Liver (tissue), 3 donors: ENCODE data around the gene FCGR1A.
"Not testable (repeated sequence)": the region's sequence is repeated elsewhere in the genome, so short reads cannot be mapped to it uniquely, and the experiment has no call there.

ENCODE experiments used
- ATF3 ChIP-seq: IDR thresholded peaks from 2 replicates; pipeline ENCODE4 v1.6.1; 2016; ENCODE audit warnings: antibody characterized with exemption
- EGR1 ChIP-seq, 2 donors: IDR thresholded peaks; 2 replicates each; pipeline ENCODE4 v1.6.1; 2016 to 2018; ENCODE audit warnings: antibody characterized with exemption in 2 of 2, low read depth in 2 of 2
- FOXA1 ChIP-seq: IDR thresholded peaks from 2 replicates; pipeline ENCODE4 v1.6.1; 2016; ENCODE audit warnings: antibody characterized with exemption
- GABPA ChIP-seq, 2 donors: IDR thresholded peaks in 1 of 2; conservative IDR thresholded peaks in 1 of 2; 2 replicates each; pipeline ENCODE4 v1.6.1; 2016; ENCODE audit warnings: antibody characterized with exemption in 2 of 2, mild to moderate bottlenecking in 1 of 2, moderate library complexity in 1 of 2
- MAX ChIP-seq: IDR thresholded peaks from 2 replicates; pipeline ENCODE4 v1.6.1; 2016; ENCODE audit warnings: antibody characterized with exemption
- RAD21 ChIP-seq, 2 donors: IDR thresholded peaks; 2 replicates each; pipeline ENCODE4 v1.6.1; 2016; ENCODE audit warnings: antibody characterized with exemption in 2 of 2, mild to moderate bottlenecking in 2 of 2
- SP1 ChIP-seq: IDR thresholded peaks from 2 replicates; pipeline ENCODE4 v1.6.1; 2018; ENCODE audit warnings: antibody characterized with exemption, mild to moderate bottlenecking
- TAF1 ChIP-seq: conservative IDR thresholded peaks from 2 replicates; pipeline ENCODE4 v1.6.1; 2016; ENCODE audit warnings: antibody characterized with exemption, mild to moderate bottlenecking
- YY1 ChIP-seq: IDR thresholded peaks from 2 replicates; pipeline ENCODE4 v1.6.1; 2016; ENCODE audit warnings: antibody characterized with exemption, mild to moderate bottlenecking
- ZBTB33 ChIP-seq: IDR thresholded peaks from 2 replicates; pipeline ENCODE4 v1.6.1; 2016; ENCODE audit warnings: antibody characterized with exemption
- TF ChIP-seq, protein P1 (sequence below): fragments of 150-350 bp; IDR thresholded peaks from 2 replicates; pipeline ENCODE4 v1.5.1; 2017; ENCODE audit warnings: improper control_type of control experiment, low read depth, low read length; ENCODE audit not compliant: missing input control
- TF ChIP-seq, protein P2 (sequence below): IDR thresholded peaks from 2 replicates; pipeline ENCODE4 v1.6.1; 2016; ENCODE audit warnings: antibody characterized with exemption, mild to moderate bottlenecking
- donor health status: healthy.
- donor health status: healthy.

- TF ChIP-seq, protein P1, sequence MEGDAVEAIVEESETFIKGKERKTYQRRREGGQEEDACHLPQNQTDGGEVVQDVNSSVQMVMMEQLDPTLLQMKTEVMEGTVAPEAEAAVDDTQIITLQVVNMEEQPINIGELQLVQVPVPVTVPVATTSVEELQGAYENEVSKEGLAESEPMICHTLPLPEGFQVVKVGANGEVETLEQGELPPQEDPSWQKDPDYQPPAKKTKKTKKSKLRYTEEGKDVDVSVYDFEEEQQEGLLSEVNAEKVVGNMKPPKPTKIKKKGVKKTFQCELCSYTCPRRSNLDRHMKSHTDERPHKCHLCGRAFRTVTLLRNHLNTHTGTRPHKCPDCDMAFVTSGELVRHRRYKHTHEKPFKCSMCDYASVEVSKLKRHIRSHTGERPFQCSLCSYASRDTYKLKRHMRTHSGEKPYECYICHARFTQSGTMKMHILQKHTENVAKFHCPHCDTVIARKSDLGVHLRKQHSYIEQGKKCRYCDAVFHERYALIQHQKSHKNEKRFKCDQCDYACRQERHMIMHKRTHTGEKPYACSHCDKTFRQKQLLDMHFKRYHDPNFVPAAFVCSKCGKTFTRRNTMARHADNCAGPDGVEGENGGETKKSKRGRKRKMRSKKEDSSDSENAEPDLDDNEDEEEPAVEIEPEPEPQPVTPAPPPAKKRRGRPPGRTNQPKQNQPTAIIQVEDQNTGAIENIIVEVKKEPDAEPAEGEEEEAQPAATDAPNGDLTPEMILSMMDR = not testable (repeated sequence)
- TF ChIP-seq ATF3; MAX; RAD21 (IDR thresholded peaks at IDR 0.05); YY1; ZBTB33; GABPA (IDR thresholded peaks at IDR 0.05 in 1 of 2, conservative IDR thresholded peaks at IDR 0.05 in 1 of 2); TAF1; FOXA1; EGR1 (IDR thresholded peaks at IDR 0.05; ENCODE audit: low read depth in 2 of 2); SP1: not testable (repeated sequence)
- TF ChIP-seq, protein P2, sequence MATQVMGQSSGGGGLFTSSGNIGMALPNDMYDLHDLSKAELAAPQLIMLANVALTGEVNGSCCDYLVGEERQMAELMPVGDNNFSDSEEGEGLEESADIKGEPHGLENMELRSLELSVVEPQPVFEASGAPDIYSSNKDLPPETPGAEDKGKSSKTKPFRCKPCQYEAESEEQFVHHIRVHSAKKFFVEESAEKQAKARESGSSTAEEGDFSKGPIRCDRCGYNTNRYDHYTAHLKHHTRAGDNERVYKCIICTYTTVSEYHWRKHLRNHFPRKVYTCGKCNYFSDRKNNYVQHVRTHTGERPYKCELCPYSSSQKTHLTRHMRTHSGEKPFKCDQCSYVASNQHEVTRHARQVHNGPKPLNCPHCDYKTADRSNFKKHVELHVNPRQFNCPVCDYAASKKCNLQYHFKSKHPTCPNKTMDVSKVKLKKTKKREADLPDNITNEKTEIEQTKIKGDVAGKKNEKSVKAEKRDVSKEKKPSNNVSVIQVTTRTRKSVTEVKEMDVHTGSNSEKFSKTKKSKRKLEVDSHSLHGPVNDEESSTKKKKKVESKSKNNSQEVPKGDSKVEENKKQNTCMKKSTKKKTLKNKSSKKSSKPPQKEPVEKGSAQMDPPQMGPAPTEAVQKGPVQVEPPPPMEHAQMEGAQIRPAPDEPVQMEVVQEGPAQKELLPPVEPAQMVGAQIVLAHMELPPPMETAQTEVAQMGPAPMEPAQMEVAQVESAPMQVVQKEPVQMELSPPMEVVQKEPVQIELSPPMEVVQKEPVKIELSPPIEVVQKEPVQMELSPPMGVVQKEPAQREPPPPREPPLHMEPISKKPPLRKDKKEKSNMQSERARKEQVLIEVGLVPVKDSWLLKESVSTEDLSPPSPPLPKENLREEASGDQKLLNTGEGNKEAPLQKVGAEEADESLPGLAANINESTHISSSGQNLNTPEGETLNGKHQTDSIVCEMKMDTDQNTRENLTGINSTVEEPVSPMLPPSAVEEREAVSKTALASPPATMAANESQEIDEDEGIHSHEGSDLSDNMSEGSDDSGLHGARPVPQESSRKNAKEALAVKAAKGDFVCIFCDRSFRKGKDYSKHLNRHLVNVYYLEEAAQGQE = not testable (repeated sequence)
These were observed 11.4 kb downstream of the FCGR1A start for GRCh38 chr1:149793885-149794284.
